Stimulated activated CD8-positive, alpha-beta memory T cell treated with anti-CD3 and anti-CD28 coated beads, Interleukin-15, amount 100 ng/mL, for 48 hours (primary cell): Measurements from ENCODE around the gene SLC9A1.

Source experiments
- DNase-seq, 2 donors: peaks; one replicate each; pipeline ENCODE4 v3.0.0-alpha.2; 2020; ENCODE audit warnings: low read depth in 2 of 2

Gene SLC9A1

DNA sequence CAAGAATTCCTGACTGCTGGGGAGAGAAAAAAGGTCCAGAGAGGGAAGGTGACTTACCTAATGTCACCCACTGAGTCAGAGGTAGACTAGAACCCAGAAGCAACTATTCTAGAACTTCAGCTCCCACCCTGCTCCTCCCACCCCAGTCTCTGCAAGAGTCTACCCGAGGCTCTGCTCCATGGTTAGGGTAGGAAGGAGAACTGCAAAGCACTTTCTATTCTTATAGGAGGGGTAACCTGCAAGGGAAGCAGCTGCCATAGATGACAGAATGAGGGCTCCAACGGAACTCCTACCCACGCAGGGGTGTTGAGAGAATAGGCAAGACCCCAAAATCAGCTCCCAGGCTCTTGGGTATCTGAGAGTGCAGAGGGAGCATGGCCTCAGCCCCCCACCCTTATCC lies 4.3 kb downstream of the SLC9A1 start:
- DNase-seq, result no peak

DNA sequence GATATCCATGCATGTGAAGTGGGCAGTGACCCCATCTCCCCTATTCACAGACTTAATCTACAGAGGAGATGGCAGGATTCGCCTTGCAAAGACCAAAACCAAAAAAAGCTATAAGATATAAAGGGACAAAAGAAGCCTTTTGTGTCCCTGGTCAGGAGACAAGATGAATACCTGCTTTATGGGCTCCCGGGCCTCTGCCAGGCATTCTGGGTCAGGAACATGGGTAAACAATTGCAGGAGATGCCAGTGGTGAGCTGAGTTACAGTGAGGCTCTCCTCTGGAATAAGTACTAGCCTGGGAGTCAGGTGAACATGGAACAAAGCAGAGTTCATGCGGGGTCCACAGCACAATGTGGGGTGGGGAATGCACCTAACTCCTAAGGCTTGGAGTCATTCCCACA lies 4.7 kb downstream of the SLC9A1 start:
- DNase-seq, result no peak

DNA sequence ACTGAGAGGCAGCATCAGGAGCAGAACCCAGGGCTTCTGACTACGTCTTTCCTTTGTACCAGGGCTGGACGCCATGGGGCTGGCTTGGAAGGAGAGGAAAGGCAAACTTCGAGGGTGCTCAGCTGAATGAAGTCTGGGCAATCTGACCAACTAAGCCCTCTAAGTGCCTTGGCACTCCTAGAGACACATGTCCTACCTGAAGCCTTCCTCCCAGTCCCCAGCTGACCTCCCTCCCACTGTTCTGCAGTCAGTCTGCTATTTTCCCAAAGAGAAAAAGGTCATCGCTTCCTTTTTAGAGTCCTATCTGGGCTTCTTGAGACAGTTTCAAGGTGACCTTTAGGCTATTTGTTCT lies 5.2 kb downstream of the SLC9A1 start:
- no peak for DNase-seq

DNA sequence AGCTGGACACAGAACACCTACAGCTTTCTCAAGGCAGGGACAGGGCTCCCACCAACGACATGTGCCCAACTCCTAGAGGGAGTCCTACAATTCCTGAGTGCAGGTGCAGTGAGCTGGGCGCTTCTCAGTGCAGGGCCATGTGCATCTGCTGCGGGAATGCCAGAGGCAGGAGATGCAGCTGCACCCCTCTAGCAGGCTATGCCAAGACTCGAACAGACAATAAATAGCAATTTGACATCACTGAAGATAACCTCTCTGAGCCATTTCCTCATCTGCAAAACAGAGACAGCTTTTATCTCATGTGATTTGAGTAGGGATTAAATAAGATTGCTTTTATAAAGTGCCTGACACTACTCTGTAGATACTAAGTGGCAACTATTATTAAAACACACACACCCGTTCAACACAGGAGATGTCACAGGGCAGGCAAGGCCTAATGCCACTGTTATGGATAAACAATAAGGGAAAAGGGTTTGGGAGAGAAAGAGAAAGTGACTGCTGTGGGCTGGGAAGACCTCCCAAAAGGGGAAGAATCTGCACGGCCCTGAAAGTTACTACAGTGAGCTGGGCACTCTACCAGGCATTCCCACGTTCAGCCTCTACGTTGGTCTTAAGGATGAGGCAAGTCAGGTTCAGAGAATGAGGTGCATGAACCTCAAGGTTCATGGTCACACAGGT lies 5.7 kb downstream of the SLC9A1 start:
- no peak for DNase-seq

DNA sequence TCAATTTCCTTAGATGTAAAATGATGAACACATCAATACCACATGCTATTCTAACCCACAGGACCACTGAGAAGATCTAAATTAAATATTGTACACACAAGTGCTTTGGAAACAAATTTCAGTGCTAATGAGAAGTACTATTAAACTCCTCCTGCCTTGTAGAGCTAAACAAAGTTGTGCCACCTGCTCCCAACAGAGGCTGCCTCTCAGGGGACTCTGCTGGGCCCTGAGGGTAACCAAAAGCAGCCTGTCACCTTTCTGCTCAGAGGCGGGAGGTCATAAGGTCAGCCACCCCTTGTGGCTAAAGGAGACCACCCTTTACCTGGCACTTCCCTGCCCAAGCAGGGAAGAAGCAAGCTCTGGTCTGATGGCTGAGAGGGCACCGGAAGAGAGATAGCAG lies 6.3 kb downstream of the SLC9A1 start:
- no peak for DNase-seq

- DNase-seq, result no peak
Observed at GRCh38 chr1:27147842-27148518, 6.9 kb downstream of the SLC9A1 start.

DNA sequence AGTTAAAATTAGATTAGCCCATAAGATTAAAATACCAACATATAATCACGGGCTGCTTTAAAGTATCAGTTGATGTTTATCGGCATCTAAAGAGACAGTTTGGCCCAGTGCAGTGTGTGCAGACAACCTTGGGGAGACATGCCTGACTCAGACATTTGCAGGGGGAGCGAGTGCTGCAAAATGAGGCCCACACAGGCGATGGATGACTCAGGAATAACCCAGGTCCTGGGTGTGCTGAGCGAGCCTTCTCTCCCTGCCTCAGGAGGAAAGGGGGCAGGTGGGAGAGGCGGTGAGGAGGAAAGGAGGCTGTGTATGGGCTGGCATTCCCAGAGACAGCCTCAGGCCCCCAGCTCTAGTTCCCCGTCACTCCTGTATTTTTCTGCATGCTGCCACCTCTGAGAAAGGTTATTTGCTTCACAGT lies 9.0 kb downstream of the SLC9A1 start:
- no peak for DNase-seq

GRCh38 chr1:27144920-27145661 lies 9.8 kb downstream of the SLC9A1 start:
- DNase-seq, result no peak

DNA sequence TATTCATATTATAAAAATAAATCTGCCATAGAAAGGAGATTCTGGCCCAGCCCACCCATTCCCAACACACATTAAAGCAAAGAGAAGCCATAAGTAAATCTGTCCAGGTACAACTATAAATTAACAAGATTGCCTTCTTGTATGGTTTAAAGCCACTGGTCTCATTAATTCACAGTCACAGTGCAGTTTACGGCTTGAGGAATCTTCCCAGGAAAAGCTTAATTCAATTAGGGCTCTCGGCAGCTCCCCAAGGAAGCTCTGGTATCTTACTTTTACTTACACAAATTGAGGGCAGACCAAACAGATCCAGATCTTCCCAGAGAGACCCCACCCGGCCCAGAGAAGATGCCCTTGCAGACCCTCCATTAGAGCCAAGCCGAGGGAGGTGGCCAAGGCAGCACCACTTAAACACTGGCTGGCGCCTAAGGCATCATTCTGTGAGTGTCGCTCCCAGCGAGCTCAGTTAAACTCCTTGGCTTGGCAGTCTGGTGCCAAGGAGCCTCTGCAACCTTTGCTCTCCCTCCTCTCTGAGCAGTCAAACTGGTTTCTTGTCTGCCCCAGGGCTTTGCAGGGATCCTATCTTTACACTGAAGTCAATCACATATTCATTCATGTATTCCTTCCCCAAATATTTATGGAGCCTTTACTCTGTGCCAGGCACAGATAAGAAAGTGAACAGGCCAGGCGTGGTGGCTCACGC lies 10.7 kb downstream of the SLC9A1 start:
- DNase-seq, result no peak

DNA sequence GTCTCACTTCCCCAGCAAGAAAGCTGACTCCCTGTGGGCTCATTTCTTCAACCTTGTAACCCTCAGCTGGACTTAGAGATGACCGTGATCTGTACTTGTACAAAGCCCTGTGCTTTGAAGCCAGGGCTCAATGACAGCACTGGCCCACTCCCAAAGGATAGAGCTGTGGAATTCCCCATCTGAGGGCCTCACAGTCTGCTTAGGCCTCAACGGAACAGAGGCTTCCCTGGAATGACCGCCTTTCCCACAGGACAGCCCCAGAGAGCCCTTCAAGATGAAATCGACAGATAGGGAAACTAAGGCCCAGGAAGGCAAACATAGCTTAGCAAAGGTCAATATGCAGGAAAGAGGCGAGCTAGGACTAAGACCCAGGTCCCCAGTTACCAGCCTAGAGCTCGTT lies 11.5 kb downstream of the SLC9A1 start:
- DNase-seq, result no peak

DNA sequence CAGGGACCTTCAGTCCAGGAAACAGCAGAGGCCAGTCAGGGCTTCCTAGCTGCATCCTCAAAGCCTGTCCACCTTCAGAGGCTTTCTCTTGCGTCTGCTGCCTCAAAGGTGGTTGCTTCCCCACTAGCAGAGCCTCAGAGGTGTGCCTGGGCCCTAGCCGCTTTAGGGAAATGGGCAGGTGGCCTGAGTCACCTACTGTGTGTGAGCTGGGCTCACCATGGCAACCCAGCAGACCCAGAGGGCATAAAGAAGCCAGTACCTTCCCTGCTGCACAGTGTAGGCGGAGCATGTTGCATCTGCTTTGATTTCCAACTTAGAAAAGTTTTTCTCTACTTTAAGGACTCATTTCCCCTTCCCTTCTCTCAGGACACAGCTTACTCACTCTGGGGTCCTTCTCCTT lies 12.5 kb downstream of the SLC9A1 start:
- peak in 1 of 2 donors; percentile 25 for DNase-seq

DNA sequence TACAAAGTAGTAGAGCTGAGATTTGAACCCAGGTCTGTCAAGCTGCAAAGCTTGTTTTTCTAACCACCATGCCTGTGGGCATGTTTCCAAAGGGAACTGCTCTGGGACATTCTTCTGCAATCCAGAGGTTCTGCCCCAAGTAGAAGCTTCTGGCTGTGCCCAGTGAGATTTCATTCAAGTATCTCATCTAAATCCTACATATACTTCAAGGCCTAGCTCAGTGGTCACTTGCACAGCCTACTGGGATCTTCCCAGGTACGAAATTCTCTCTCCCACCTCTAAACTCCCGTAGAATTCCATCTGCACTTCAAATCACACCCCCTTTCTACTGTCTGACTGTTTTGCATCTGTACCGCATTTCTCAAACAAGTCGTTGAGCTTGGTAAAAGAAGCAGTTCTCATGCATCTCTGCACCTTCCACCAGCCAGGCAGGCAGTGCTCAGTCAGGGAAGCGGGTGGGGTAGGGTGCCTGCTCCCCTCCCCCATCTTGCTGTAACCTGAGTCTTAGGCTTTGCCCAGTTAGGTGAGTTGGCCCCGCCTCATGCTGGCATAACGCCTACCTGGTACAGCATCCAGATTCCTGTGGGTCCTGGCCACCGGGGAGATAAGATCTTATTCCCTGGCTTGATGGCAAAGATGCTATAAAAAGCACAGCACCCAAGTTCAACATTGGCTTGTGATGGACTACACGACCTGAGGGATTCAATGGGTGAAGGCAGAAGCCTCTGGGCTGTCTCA lies 13.5 kb downstream of the SLC9A1 start:
- DNase-seq, result no peak

DNA sequence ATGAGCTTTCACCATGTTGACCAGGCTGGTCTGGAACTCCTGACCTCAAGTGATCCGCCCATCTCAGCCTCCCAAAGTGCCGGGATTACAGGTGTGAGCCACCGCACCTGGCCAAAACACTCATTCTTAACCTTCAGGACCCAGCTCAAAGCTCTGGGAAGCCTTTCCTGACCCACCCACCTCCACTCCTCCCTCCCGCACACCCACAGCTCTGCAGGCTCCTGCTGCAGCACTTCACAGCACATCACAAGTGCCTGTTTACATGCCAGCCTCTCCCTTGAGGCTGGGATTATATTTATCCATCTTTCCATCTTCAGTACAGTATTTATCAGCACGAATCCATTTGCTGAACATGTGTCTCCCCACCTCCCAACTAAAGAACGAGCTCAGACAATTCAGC lies 14.9 kb downstream of the SLC9A1 start:
- DNase-seq, result no peak

GRCh38 chr1:27138927-27139326 lies 16.0 kb downstream of the SLC9A1 start:
- DNase-seq, result no peak

DNA sequence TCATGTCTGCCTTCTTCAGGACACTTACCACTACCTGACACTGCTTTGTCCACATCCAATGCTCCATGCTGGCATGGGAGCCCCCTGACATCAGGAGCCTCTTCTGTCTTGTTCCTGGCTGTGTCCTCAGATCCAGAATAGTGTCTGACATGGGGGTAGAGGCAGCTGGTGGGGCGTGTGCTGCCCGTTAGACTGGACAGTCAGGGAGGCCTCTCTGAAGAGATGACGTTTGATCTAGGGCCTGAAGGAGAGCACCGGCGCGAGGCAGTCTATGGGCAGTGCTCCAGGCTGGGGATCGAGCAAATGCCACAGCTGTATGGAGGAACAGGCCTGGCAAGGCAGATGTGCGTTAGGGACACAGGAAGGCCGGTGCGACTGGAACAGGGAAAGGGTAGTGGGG lies 16.6 kb downstream of the SLC9A1 start:
- no peak for DNase-seq

DNA sequence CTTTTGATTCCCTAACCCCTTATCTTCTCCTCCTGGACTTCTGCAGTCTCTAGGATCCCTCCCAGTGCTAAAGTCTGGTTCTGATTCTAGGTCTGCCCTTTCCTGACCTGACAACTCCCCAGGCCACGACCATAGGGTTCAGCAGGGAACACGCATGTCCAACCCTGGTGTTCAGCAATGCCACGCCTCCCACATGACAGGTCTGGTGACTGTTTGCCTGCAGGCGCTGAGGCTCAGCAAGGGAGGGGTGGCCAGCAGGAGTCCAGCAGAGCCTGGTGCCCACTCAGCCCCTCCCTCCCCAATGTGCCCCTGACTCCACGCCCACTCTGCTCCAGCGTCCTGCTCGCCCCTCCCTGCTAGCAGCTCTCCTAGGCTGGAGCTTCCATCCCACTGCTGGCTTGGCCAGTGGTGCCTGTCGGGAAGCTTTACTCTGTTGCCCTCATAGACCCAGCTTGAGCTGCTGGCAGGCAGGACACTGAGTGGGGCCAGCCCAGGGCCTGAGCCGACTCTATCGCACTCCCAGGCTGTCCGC lies 17.3 kb downstream of the SLC9A1 start:
- peak in 1 of 2 donors; percentile 15 for DNase-seq

GRCh38 chr1:27136998-27137542 lies 17.9 kb downstream of the SLC9A1 start:
- DNase-seq, result peak; percentile 69 to 70

- peak; percentile 18 to 21 for DNase-seq
Observed at GRCh38 chr1:27136236-27136551, 18.7 kb downstream of the SLC9A1 start.

- DNase-seq, result no peak
Observed at GRCh38 chr1:27135541-27136235, 19.2 kb downstream of the SLC9A1 start.

GRCh38 chr1:27133991-27134390 lies 20.9 kb downstream of the SLC9A1 start:
- DNase-seq, result no peak

DNA sequence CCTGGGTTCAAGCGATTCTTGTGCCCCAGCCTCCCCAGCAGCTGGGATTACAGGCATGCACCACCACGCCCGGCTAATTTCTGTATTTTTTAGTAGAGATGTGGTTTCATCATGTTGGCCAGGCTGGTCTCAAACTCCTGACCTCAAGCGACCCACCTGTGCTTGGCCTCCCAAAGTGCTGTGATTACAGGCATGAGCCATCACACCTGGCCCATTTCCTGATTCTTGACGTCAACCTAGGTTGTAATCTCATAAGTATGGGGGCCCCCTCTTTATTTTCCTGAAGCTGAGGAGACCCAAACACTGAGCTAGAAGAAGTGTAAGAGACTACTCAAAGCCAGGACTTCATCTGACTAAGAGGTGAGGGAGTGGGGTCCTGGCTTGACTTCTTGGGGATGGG lies 21.8 kb downstream of the SLC9A1 start:
- no peak for DNase-seq
